HL-60 (cell line): ENCODE results near the gene WNT11.

Experiments used
- DNase-seq, 2 experiments: peaks; one replicate each; pipeline ENCODE4 v3.0.0-alpha.2; 2010 to 2020; ENCODE audit warnings: low read depth in 1 of 2, low spot score in 1 of 2
- H3K27ac ChIP-seq: fragments of 250-450 bp; sonication (Bioruptor Pico); replicated peaks from 2 replicates; pipeline ENCODE4 v1.5.1; 2020; ENCODE audit warnings: mild to moderate bottlenecking, moderate library complexity
- H3K27me3 ChIP-seq: fragments of 250-450 bp; sonication (Bioruptor Pico); 2 replicates; pipeline ENCODE4 v1.5.1; 2021; ENCODE audit warnings: mild to moderate bottlenecking, moderate library complexity; ENCODE audit not compliant: insufficient read depth, poor library complexity, severe bottlenecking
- H3K4me3 ChIP-seq: replicated peaks from 2 replicates; pipeline ENCODE4 v1.5.1; 2011; ENCODE audit warnings: mild to moderate bottlenecking, control low read depth, low read length; ENCODE audit not compliant: insufficient read depth
- GABPA ChIP-seq: IDR thresholded peaks from 2 replicates; pipeline ENCODE4 v1.6.1; 2012; ENCODE audit warnings: low read depth
- POLR2AphosphoS5 ChIP-seq: IDR thresholded peaks from 2 replicates; pipeline ENCODE4 v1.6.1; 2012; ENCODE audit warnings: low read depth
- SPI1 ChIP-seq: IDR thresholded peaks from 2 replicates; pipeline ENCODE4 v1.6.1; 2012; ENCODE audit warnings: low read depth, mild to moderate bottlenecking, borderline replicate concordance
- TF ChIP-seq, protein P1 (sequence below): IDR thresholded peaks from one replicate; pipeline ENCODE4 v1.5.1; 2011; ENCODE audit warnings: low read length, control low read depth, inconsistent platforms; ENCODE audit not compliant: insufficient read depth
- TF ChIP-seq, protein P2 (sequence below): IDR thresholded peaks from 2 replicates; pipeline ENCODE4 v1.6.1; 2012; ENCODE audit warnings: low read depth; ENCODE audit not compliant: insufficient replicate concordance

Gene WNT11

DNA sequence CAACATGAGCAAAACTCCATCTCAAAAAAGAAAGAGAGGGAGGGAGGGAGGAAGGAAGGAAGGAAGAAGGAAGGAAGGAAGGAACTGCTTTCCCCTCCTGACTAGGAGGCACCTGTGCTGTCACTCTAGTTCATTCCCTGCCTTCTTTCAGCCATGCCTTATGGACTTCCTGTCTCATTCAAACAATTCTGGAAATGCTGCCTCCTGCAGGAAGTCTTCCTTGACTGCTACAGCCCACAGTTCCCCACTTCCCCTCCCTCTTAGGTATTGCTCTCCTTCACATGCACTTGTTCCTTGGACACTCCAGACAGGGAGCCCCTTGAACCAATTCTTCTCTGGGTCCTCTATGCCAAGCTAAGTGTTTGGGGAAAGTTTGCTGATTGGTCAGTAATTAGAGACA is 31.6 kb upstream of the WNT11 start:
- no peaks in the 10 kb centered on the region for H3K27me3 ChIP-seq
- H3K4me3 ChIP-seq: no peak overlapping the region
- DNase-seq: peak; percentile 29 to 70
- TF ChIP-seq, protein P1, sequence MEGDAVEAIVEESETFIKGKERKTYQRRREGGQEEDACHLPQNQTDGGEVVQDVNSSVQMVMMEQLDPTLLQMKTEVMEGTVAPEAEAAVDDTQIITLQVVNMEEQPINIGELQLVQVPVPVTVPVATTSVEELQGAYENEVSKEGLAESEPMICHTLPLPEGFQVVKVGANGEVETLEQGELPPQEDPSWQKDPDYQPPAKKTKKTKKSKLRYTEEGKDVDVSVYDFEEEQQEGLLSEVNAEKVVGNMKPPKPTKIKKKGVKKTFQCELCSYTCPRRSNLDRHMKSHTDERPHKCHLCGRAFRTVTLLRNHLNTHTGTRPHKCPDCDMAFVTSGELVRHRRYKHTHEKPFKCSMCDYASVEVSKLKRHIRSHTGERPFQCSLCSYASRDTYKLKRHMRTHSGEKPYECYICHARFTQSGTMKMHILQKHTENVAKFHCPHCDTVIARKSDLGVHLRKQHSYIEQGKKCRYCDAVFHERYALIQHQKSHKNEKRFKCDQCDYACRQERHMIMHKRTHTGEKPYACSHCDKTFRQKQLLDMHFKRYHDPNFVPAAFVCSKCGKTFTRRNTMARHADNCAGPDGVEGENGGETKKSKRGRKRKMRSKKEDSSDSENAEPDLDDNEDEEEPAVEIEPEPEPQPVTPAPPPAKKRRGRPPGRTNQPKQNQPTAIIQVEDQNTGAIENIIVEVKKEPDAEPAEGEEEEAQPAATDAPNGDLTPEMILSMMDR: no peak
- peak; percentile 46; the same call in 1 of the 2 replicates for TF ChIP-seq SPI1
- TF ChIP-seq, protein P2, sequence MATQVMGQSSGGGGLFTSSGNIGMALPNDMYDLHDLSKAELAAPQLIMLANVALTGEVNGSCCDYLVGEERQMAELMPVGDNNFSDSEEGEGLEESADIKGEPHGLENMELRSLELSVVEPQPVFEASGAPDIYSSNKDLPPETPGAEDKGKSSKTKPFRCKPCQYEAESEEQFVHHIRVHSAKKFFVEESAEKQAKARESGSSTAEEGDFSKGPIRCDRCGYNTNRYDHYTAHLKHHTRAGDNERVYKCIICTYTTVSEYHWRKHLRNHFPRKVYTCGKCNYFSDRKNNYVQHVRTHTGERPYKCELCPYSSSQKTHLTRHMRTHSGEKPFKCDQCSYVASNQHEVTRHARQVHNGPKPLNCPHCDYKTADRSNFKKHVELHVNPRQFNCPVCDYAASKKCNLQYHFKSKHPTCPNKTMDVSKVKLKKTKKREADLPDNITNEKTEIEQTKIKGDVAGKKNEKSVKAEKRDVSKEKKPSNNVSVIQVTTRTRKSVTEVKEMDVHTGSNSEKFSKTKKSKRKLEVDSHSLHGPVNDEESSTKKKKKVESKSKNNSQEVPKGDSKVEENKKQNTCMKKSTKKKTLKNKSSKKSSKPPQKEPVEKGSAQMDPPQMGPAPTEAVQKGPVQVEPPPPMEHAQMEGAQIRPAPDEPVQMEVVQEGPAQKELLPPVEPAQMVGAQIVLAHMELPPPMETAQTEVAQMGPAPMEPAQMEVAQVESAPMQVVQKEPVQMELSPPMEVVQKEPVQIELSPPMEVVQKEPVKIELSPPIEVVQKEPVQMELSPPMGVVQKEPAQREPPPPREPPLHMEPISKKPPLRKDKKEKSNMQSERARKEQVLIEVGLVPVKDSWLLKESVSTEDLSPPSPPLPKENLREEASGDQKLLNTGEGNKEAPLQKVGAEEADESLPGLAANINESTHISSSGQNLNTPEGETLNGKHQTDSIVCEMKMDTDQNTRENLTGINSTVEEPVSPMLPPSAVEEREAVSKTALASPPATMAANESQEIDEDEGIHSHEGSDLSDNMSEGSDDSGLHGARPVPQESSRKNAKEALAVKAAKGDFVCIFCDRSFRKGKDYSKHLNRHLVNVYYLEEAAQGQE: no peak
- no peak for TF ChIP-seq GABPA
- TF ChIP-seq POLR2AphosphoS5: no peak
- H3K27ac ChIP-seq: no peak overlapping the region

DNA sequence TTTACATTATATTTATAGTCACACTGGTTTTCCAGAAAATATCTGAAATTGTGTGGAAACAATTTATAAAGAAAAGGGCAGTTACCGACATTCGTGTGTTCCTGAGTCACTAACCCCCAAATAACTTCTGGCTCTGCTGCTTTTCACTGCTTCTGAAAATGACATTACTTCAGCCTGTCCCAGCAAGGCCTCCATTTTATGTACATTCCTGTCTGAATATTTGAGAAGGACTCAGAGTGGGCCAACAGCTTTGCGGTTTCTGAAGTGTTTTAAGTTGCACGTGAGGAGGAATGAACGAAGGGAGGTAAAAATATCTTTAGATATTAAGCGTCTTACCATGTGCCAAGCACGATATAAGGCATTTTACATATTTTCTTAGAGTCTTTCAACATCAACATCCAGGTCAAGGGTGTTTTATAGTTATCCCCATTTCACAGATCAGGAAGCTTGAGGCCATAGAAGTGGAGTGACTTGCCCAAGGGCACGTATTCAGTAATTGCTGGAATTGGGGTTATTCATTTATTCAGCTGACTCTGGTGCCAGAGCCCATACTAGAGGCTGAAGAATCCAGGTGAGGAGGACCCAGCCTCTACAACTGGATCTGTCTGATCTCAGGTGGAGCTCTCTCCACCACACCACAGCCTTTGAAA is 30.8 kb upstream of the WNT11 start:
- no peak overlapping the region; the same call in 1 of the 2 replicates for H3K4me3 ChIP-seq
- H3K27me3 ChIP-seq: no peaks in the 10 kb centered on the region
- no peak for DNase-seq
- H3K27ac ChIP-seq: no peak overlapping the region
- TF ChIP-seq, protein P1: no peak
- TF ChIP-seq SPI1: no peak
- TF ChIP-seq, protein P2: no peak

DNA sequence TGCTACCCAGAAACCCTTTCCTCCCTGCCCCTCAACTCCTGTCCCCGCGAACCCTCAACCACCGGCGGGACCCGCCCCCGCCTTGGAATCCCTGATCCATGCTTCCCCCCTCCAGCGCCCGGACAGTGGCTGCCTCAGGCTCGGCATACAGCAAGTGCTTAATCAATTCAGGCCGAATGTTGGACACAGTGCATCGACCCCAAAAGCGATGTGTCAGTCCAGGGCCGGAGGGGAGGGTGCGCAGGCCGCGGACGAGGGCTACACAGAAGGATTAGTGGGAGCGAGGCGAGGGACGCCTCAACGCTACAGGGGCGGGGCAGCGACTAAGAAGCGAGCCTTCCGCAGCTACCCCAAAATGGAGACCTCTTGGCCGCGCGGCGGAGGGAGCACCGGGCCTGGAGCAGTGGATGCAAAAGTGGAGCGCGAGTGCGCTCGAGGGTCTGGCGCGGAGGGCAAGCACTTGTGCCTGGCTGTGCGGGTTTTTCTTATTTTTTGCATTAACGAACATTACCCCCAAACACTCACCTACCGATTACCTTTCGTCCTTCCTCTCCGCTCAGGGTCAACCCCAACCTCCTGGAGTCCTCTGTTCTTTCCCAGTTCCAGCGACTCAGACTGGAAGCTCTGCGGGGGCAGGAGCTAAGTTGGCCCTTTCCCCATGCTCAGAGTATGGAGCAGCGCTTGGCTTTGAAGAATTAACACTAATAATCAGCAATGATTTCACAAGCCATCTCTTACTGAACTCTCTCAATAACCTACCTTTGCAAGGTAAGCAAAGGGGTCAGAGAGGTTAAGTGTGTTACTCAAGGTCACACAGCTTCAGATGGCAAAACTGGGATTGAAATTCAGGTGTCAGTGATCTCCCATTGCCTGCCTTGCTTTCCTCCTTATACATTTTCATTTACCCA is 30.0 kb upstream of the WNT11 start:
- H3K4me3 ChIP-seq: peak overlapping the region; percentile 69
- DNase-seq: peak in 1 of 2 experiments; percentile 65
- H3K27me3 ChIP-seq: no peaks in the 10 kb centered on the region
- peak overlapping the region; percentile 26 for H3K27ac ChIP-seq
- TF ChIP-seq GABPA (no peak), SPI1 (no peak), POLR2AphosphoS5 (no peak)
- TF ChIP-seq, protein P2: no peak
